Kidney (tissue), 14 donors: Measurements from ENCODE around the gene GPR55. TPM values are rescaled to one million over a fixed set of nuclear protein-coding genes. Genes with fewer than 3 reads are reported as not detected.

Experiments used
- DNase-seq, 5 donors: peaks; one replicate each; pipeline ENCODE4 v3.0.0-alpha.2; 2013 to 2020
- FAIRE-seq: peaks from 2 replicates; lab custom pipeline; 2012; peaks lifted over from hg19 to GRCh38; lab: Jason Lieb, UNC
- H3K27ac ChIP-seq, 2 donors: one replicate each; pipeline ENCODE4 v1.7.0; 2013; ENCODE audit warnings: low read depth in 2 of 2, low read length in 2 of 2, inconsistent platforms in 1 of 2
- H3K27me3 ChIP-seq: one replicate; pipeline ENCODE4 v1.7.1; 2013; ENCODE audit warnings: low read length, inconsistent platforms; ENCODE audit not compliant: control insufficient read depth, insufficient read depth
- H3K36me3 ChIP-seq, 3 donors: one replicate each; pipeline versions ENCODE4 v1.7.0 to v1.7.1; 2013; ENCODE audit warnings: low read length in 3 of 3, control low read depth in 1 of 3, inconsistent platforms in 1 of 3; ENCODE audit not compliant: insufficient read depth in 3 of 3, control insufficient read depth in 2 of 3
- H3K4me1 ChIP-seq, 3 donors: one replicate each; pipeline versions ENCODE4 v1.7.0 to v1.7.1; 2013; ENCODE audit warnings: low read length in 3 of 3, inconsistent platforms in 1 of 3, low read depth in 1 of 3; ENCODE audit not compliant: control insufficient read depth in 2 of 3, insufficient read depth in 2 of 3
- H3K4me3 ChIP-seq, 3 donors: one replicate each; pipeline versions ENCODE4 v1.7.0 to v1.8.1; 2013; ENCODE audit warnings: low read length in 3 of 3, control low read depth in 1 of 3, inconsistent platforms in 1 of 3
- H3K9ac ChIP-seq, 3 donors: one replicate each; pipeline versions ENCODE4 v1.7.0 to v1.7.1; 2013; ENCODE audit warnings: low read length in 3 of 3, control low read depth in 1 of 3, inconsistent platforms in 1 of 3
- H3K9me3 ChIP-seq, 3 donors: one replicate each; pipeline versions ENCODE4 v1.7.0 to v1.7.1; 2013; ENCODE audit warnings: low read length in 3 of 3, control low read depth in 1 of 3, inconsistent platforms in 1 of 3; ENCODE audit not compliant: control insufficient read depth in 2 of 3, insufficient read depth in 1 of 3
- CTCF ChIP-seq: IDR thresholded peaks from 3 replicates; pipeline ENCODE4 v1.5.1; 2012; ENCODE audit warnings: mild to moderate bottlenecking, moderate library complexity, borderline replicate concordance; ENCODE audit not compliant: insufficient read depth; ENCODE audit errors: extremely low read depth
- intact Hi-C: fragments of 100-400 bp; cut with DNase I; formaldehyde crosslinking; loops from one replicate; pipeline ENCODE4 v1.11.1; 2022
- polyA plus RNA-seq: library from polyadenylated mRNA; stranded (reverse); fragments of 350-450 nt; fragmentation: Illumina TruSeq; extraction: RNeasy Lipid Tissue Mini Kit (QIAGEN cat#74804); gene quantifications from one replicate; pipeline ENCODE4 v1.2.3, GENCODE V29; 2014; ENCODE audit warnings: low read depth, low replicate concordance; ENCODE audit not compliant: insufficient read depth
- total RNA-seq: library from RNA; stranded (reverse); fragmentation: NEBNext Ultra II Directional; extraction: Animal tissue kit (Norgen Biotek cat#: 25700); gene quantifications from one replicate; pipeline ENCODE4 v1.2.1, GENCODE V29; 2021
- donor health status: control.
- donor health status: control.
- donor health status: control.
- donor health status: control.
- donor health status: control.
- donor health status: DM: yes; HTN: yes; CAD: no.
- donor health status: Normal renal cell carcinoma (clear cell type).

Gene GPR55
- total and polyA plus RNA-seq, 2 donors from 2014 or later, result 0.69 TPM; not detected in 1

- intact Hi-C loops, result no loop called here
- H3K27ac ChIP-seq, result no peak overlapping the region
- FAIRE-seq, result no peak
- no peaks in the 10 kb centered on the region for H3K9me3 ChIP-seq
- H3K27me3 ChIP-seq, result no peaks in the 10 kb centered on the region
- TF ChIP-seq CTCF, result no peak
- no peak overlapping the region for H3K9ac ChIP-seq
- no peak overlapping the region for H3K4me3 ChIP-seq
- H3K36me3 ChIP-seq, result peaks cover 0 to 10% (median 9%) of the 10 kb centered on the region in 3 donors
- peak in 3 of 5 donors; percentile 13 to 90 (median 30) for DNase-seq
- peaks cover 2 to 32% (median 18%) of the 10 kb centered on the region in 3 donors for H3K4me1 ChIP-seq
Measured at GRCh38 chr2:230873661-230874401, 51.2 kb downstream of the GPR55 start.

- no peak for TF ChIP-seq CTCF
- peak in 1 of 5 donors; percentile 54 for DNase-seq
Measured at GRCh38 chr2:230872968-230873660, 51.9 kb downstream of the GPR55 start.

GRCh38 chr2:230872151-230872967 lies 52.7 kb downstream of the GPR55 start:
- H3K4me1 ChIP-seq, result peaks cover 2 to 39% (median 25%) of the 10 kb centered on the region in 3 donors
- peaks cover 0 to 10% (median 6%) of the 10 kb centered on the region in 3 donors for H3K36me3 ChIP-seq
- no peak overlapping the region for H3K4me3 ChIP-seq
- no peaks in the 10 kb centered on the region for H3K27me3 ChIP-seq
- peak in 3 of 5 donors; percentile 9 to 70 (median 45) for DNase-seq
- no peak for FAIRE-seq
- intact Hi-C loops, result no loop called here
- no peaks in the 10 kb centered on the region for H3K9me3 ChIP-seq
- H3K9ac ChIP-seq, result peak overlapping the region in 1 of 3 donors; percentile 26
- no peak overlapping the region for H3K27ac ChIP-seq
- TF ChIP-seq CTCF, result no peak

More at GRCh38 chr2:230872968-230873660, 51.9 kb downstream of the GPR55 start:
- Histone ChIP-seq H3K27me3 (no peaks in the 10 kb centered on the region), H3K4me3 (no peak overlapping the region), H3K9me3 (no peaks in the 10 kb centered on the region), H3K27ac (no peak overlapping the region), H3K36me3 (peaks cover 0 to 10% (median 9%) of the 10 kb centered on the region in 3 donors), H3K9ac (no peak overlapping the region), H3K4me1 (peaks cover 2 to 37% (median 25%) of the 10 kb centered on the region in 3 donors)
- intact Hi-C loops, result no loop called here
- FAIRE-seq, result no peak
